Measurements from ENCODE around the gene SH3GLB1.

- TF ChIP-seq SMC3 (IDR thresholded peaks at IDR 0.05; ENCODE audit: borderline replicate concordance, low read length) (no peak), BCL11A (IDR thresholded peaks at IDR 0.05; ENCODE audit: low read depth, low read length) (no peak), GABPA (IDR thresholded peaks at IDR 0.05; ENCODE audit: low read depth) (no peak), TAF1 (IDR thresholded peaks at IDR 0.05; ENCODE audit: borderline replicate concordance, low read depth, low read length) (no peak), POLR2AphosphoS5 (IDR thresholded peaks at IDR 0.05; ENCODE audit: low read length) (no peak), RCOR1 (conservative IDR thresholded peaks at IDR 0.05; ENCODE audit: low read depth, low read length) (no peak), HCFC1 (IDR thresholded peaks at IDR 0.05; ENCODE audit: low read length) (no peak), EZH2 (IDR thresholded peaks at IDR 0.05; ENCODE audit: borderline replicate concordance, control insufficient read depth, low read depth, low read length) (no peak), SUZ12 (IDR thresholded peaks at IDR 0.05; ENCODE audit: unreplicated experiment) (no peak), POU2F2 (IDR thresholded peaks at IDR 0.05; ENCODE audit: borderline replicate concordance, low read depth, low read length) (no peak)
These were observed 78.1 kb downstream of the SH3GLB1 start for GRCh38 chr1:86782482-86782881.
